NCI-H446 treated with DMSO at 0.1 percent for 48 hours (cell line): ENCODE measurements around the gene IL17RE.
"Not testable (repeated sequence)": the region's sequence is repeated elsewhere in the genome, so short reads cannot be mapped to it uniquely, and the experiment has no call there.

ENCODE experiments used
- DNase-seq: peaks from one replicate; lab custom pipeline; 2025; lab: John Stamatoyannopoulos, UW

Gene IL17RE

GRCh38 chr3:9934235-9934621 is 31.6 kb downstream of the IL17RE start:
- no peak for DNase-seq

DNA sequence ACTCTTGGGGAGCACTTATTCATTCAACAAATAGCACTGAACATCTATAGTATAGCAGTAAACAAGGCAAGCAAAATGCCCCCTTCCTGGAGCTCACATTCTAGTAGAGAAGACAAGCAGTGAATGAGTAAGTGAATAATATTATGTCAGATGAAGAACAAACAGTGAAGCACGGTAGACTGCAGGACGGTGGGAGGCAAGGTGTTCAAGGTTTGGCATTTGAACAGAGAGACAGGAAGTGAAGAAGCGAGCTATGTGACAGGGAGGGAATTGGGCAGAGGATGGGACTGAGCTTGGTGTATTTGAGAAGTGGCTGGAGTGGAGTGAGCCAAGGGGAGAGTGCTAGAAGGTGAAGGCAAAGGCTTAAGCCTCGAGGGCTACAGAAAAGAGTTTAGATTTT is 32.3 kb downstream of the IL17RE start:
- DNase-seq, result no peak

DNA sequence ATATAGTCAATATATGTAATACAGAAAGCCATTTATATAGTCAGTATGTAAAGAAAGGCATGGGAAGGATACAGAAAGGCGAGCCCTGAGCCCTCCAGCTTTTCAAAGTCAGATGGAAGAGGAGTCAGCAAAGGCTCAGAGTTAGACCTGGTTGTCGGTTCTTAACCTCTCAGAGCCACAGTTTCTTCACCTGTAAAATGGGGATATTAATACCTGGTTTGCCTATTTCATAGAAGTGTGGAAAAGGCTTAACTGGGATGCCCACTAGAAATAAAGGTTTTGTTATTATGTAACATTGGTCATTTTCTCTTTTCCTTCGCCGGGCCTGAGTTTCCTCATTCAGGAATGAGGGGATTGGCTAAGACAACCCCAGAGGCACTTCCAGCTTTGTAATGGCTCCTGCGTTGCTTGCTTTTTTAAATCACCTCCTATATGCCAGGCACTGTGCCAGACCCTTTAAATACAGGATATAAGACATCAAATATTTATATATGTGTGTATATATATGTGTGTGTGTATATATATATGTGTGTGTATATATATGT is 33.4 kb downstream of the IL17RE start:
- no peak for DNase-seq

DNA sequence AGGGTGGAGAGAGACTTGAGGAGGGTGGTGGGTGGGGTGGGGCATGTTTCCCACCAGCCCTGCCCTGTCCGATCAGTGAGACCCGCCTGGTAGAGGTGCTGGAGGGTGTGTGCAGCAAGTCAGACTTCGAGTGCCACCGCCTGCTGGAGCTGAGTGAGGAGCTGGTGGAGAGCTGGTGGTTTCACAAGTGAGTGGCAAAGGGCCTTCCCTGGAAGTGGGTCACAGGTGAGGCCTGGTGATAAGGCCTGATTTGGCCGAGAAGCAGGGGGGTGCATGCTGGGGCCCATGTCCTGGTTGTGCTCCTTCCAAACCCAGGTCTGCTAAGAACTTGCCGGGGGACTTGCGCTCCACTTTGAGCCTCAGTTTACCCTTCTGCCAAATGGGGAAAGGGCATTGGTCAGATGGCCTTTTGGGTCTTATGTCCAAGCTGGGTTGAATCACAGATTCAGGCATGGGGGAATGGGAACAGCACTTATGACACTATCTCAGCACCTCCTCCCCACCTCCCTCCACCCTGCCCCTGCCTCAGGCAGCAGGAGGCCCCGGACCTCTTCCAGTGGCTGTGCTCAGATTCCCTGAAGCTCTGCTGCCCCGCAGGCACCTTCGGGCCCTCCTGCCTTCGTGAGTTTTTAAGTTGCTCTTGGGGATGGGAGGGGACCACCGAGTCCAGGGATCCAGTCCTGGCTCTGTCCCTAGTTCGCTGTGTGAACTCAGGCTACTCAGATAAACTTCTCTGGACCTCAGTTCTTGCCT is 35.0 kb downstream of the IL17RE start:
- no peak for DNase-seq

DNA sequence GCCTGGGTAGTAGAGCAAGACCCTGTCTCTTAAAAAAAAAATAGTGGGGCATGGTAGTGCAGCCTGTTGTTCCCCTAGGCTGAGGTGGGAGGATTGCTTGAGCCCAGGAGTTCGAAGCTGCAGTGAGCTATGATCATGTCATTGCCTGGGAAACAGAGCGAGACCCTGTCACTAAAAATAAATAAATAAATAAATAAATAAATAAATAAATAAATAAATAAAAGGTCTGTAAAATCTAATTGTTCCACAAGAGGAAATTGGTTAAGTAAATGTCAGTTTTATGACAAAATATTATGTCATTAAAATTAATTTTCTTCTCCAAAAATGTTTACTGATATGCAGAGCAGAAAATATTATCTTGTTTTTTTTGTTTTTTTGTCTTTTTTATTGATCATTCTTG is 36.3 kb downstream of the IL17RE start:
- DNase-seq, result no peak

- DNase-seq, result not testable (repeated sequence)
Measured at GRCh38 chr3:9939906-9940305, 37.3 kb downstream of the IL17RE start.

GRCh38 chr3:9940746-9941145 is 38.1 kb downstream of the IL17RE start:
- DNase-seq, result no peak

GRCh38 chr3:9942164-9942563 is 39.5 kb downstream of the IL17RE start:
- no peak for DNase-seq

GRCh38 chr3:9942934-9943690 is 40.5 kb downstream of the IL17RE start:
- DNase-seq, result no peak

- no peak for DNase-seq
Measured at GRCh38 chr3:9944271-9944670, 41.6 kb downstream of the IL17RE start.

- no peak for DNase-seq
Measured at GRCh38 chr3:9945358-9945757, 42.7 kb downstream of the IL17RE start.

DNA sequence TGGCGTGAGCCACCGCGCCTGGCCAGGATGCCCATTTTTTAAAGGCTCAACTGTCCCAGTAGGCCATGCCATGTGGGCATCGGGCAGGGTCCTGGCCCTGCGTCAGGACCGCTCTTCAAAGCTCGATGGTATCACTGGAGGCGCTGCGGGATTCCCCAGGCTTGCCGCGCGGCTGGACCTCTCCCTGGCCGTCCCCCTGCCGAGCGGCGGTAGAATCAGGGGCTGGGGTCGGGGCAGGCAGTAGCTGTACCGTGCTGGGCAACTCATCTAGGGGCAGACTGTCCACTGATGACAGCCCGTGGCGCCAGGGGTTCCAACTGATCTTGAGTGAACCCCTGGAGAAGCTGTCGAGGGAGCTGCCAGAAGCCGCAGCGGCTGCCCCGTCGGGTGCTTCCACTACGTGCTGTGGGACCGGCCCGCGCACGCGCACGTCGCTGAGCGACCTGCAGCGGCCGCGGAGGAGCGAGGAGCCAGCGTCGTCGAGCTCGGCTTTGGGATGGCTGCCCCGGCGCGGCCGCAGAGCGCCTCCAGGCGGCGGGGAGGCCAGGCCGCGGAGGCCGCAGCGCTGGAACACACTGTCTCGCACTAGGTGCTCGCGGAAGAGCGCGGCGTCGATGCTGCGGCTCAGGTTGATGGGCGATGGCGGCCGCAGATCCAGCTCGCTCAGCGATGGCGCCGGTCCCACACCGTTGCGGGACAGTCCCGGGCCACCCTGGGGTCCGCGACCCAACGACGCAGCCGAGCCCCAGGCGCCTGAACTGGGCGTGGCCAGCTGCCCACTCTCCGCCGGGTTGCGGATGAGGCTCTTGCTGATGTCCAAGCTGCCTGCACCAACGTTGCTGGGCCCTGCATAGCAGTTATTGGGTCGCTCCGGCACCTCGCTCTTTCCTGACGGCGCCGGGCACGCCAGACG is 43.7 kb downstream of the IL17RE start:
- no peak for DNase-seq

DNA sequence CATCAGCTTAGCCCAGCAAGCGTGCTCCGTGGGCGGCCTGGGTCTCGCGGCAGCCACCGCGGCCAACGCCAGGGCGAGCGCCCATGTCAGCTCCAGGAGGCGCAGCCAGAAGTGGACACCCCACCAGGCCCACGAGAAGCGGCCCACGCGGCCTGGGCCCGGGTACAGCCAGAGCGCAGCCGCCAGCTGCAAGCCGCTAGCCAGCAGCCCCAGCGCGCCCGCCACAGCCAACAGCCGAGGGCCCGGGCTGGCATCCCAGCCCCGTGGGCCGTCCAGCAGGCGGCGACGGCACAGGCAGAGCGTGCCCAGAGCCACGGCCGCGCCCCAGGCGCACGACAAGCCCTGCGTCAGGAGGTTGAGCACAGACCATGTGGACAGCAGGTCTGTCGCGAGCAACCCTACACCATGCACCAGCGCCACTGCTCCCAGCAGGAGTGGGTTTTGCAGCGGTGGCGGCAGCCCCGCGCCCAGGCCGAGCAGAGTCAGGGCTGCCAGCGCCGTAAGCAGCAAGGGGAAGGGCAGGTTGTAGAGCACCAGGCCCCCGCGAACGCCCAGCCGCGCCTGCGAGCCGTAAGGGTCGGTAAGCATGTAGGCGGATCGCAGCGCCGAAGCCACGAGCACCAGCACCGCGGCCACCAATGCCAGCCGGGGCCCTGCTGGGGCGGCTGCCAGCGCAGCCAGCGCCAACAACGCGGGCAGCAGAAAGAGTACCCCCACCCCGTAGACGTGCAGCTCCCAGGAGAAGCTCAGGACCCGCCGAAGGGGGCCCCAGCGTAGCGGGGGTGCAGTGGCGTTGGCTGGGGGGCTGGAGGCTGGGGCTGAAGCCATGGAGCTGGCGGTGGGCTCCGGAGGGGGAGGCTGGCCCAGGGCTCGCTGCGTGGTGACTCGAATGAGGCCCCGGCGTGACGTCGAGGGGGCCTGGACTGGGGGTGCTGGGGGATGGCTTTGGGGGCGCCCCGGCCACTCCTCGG is 44.7 kb downstream of the IL17RE start:
- DNase-seq, result no peak

DNA sequence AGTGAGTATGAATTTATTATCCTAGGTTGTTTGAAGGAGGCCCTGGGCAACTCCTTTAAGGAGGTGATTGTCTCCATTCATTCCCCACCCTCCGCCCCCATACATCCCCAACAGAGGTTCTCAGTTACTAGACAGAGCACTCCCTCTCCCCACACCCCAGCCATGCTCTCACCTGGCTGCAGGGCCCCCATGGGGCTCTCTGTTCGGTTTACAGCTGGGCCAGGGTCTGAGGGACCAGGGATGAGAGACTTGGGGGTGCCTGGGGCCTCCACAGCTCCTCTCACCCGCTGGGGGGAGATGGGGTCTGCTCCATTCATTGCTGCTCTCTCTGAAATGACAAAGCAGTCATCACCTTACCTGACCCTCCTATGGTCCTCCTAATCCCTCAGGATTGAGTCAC is 45.9 kb downstream of the IL17RE start:
- no peak for DNase-seq

- DNase-seq, result no peak
Measured at GRCh38 chr3:9949115-9949514, 46.5 kb downstream of the IL17RE start.

DNA sequence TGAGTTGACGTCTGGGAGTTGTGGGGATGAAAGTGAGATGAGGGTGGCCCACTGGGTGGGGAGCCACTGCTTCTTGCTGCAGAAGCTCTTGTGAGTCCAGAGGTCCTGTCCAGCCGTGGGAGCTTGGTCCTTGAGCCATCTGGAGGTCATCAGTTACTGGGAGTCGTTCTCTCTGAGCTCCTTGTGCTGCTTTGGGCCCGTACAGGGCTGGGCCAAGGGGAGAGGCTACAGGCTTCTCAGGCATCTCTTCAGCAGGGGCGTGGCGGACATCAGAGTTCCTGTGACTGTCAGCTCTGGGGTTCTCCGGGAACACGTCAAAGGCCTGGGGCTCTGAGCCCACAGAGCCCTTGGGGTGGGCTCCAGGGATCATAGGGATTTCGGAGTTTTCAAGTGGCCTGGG is 47.0 kb downstream of the IL17RE start:
- no peak for DNase-seq

DNA sequence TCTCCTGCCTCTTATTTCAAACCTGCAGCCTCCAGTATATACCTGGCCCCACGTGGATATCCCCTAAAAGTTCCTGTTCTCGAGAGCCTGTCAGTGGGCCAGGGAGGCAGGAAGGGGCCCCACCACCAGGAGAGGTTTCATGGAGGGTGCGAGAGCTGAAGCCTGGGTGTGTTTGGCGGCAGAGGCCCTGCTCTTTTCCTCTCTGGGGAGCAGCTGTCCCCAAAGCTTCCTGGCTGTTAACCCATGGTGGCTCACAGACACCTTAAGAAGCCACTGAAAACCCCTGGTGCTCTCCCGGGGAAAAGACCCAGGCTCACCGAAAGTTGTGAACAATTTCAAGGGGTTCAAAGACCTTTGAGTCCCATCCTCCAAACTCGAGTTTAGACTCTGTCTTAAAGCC is 48.5 kb downstream of the IL17RE start:
- no peak for DNase-seq

- DNase-seq, result no peak
Measured at GRCh38 chr3:9951598-9951961, 48.9 kb downstream of the IL17RE start.

- no peak for DNase-seq
Measured at GRCh38 chr3:9951962-9952805, 49.5 kb downstream of the IL17RE start, which contains the start of gene PRRT3. TSS of gene PRRT3 (minus strand) at chr3:9952408. CDS start at chr3:9950115, 2,293 bp downstream.

GRCh38 chr3:9955067-9955502 is 52.4 kb downstream of the IL17RE start:
- DNase-seq, result no peak
